HepG2 (cell line): ENCODE results near the gene EIF4G1. TPM values are rescaled to one million over a fixed set of nuclear protein-coding genes. Genes with fewer than 3 reads are reported as not detected.

Experiments used
- FOXA3 ChIP-seq: IDR thresholded peaks from 2 replicates; pipeline ENCODE4 v1.6.1; 2016; ENCODE audit warnings: missing genetic modification reagents, missing compliant biosample characterization
- SNAPC2 ChIP-seq: sonication (generic); formaldehyde crosslinking; IDR thresholded peaks from 2 replicates; pipeline ENCODE4 v1.8.1; 2022; ENCODE audit warnings: mild to moderate bottlenecking, missing genetic modification reagents
- TBX3 ChIP-seq: fragments of 450-650 bp; IDR thresholded peaks from 2 replicates; pipeline ENCODE4 v1.6.1; 2017; ENCODE audit warnings: antibody characterized with exemption, mild to moderate bottlenecking, inconsistent platforms, borderline replicate concordance
- ZBTB42 ChIP-seq: sonication (generic); formaldehyde crosslinking; IDR thresholded peaks from 2 replicates; pipeline ENCODE4 v1.5.0; 2020; ENCODE audit warnings: mild to moderate bottlenecking, missing genetic modification reagents
- ZNF143 ChIP-seq: sonication (generic); formaldehyde crosslinking; IDR thresholded peaks from 2 replicates; pipeline ENCODE4 v1.4.0; 2020; ENCODE audit warnings: missing genetic modification reagents
- ZNF230 ChIP-seq: sonication (generic); formaldehyde crosslinking; IDR thresholded peaks from 2 replicates; pipeline ENCODE4 v1.4.0; 2020; ENCODE audit warnings: mild to moderate bottlenecking, missing genetic modification reagents
- ZNF382 ChIP-seq: sonication (generic); formaldehyde crosslinking; IDR thresholded peaks from 2 replicates; pipeline ENCODE4 v1.5.0; 2020; ENCODE audit warnings: missing genetic modification reagents, mild to moderate bottlenecking, borderline replicate concordance
- ZNF446 ChIP-seq: sonication (generic); formaldehyde crosslinking; IDR thresholded peaks from 2 replicates; pipeline ENCODE4 v1.5.0; 2020; ENCODE audit warnings: mild to moderate bottlenecking, missing genetic modification reagents
- ZNF510 ChIP-seq: sonication (generic); formaldehyde crosslinking; IDR thresholded peaks from 2 replicates; pipeline ENCODE4 v1.4.0; 2020; ENCODE audit warnings: low read depth, mild to moderate bottlenecking, missing genetic modification reagents
- ZNF781 ChIP-seq: sonication (generic); formaldehyde crosslinking; IDR thresholded peaks from 2 replicates; pipeline ENCODE4 v1.5.1; 2020; ENCODE audit warnings: borderline replicate concordance, mild to moderate bottlenecking, missing genetic modification reagents; ENCODE audit errors: not compliant biosample characterization
- ZSCAN22 ChIP-seq: sonication (generic); formaldehyde crosslinking; IDR thresholded peaks from 2 replicates; pipeline ENCODE4 v1.4.0; 2020; ENCODE audit warnings: mild to moderate bottlenecking, missing genetic modification reagents
- polyA plus RNA-seq, 8 experiments: library from polyadenylated mRNA; depleted of rRNA in 3 of 8; stranded (reverse) in 7 of 8; unstranded in 1 of 8; fragments of >200 nt; fragmentation: Illumina TruSeq in 4 of 8; extraction: Trizol in 4 of 8; gene quantifications; 2 replicates each; pipeline versions ENCODE4 v1.2.1 to v1.2.3, GENCODE V29; 2011 to 2016; ENCODE audit warnings: low read depth in 4 of 8, missing spikeins in 1 of 8, mixed read lengths in 1 of 8; ENCODE audit not compliant: insufficient read depth in 1 of 8
- total RNA-seq, 5 experiments: library from RNA; depleted of rRNA; stranded (reverse); fragments of >200 nt; fragmentation: Illumina TruSeq; extraction: Trizol; gene quantifications; 2 replicates each; pipeline ENCODE4 v1.2.3, GENCODE V29; 2016; ENCODE audit warnings: low read depth in 1 of 5
- TF ChIP-seq, protein P1 (sequence below): sonication (generic); formaldehyde crosslinking; IDR thresholded peaks from 2 replicates; pipeline ENCODE4 v1.5.0; 2020; ENCODE audit warnings: missing genetic modification reagents
- TF ChIP-seq, protein P2 (sequence below): sonication (generic); formaldehyde crosslinking; IDR thresholded peaks from 2 replicates; pipeline ENCODE4 v1.8.1; 2023; ENCODE audit warnings: mild to moderate bottlenecking, missing genetic modification reagents, borderline replicate concordance
- TF ChIP-seq, protein P3 (sequence below): sonication (generic); formaldehyde crosslinking; IDR thresholded peaks from 2 replicates; pipeline ENCODE4 v1.4.0; 2020; ENCODE audit warnings: mild to moderate bottlenecking, missing genetic modification reagents
- TF ChIP-seq, protein P4 (sequence below): sonication (generic); formaldehyde crosslinking; IDR thresholded peaks from 2 replicates; pipeline ENCODE4 v1.4.0; 2020; ENCODE audit warnings: low read depth, mild to moderate bottlenecking, missing genetic modification reagents
- TF ChIP-seq, protein P5 (sequence below): sonication (generic); formaldehyde crosslinking; conservative IDR thresholded peaks from 2 replicates; pipeline ENCODE4 v1.4.0; 2020; ENCODE audit warnings: mild to moderate bottlenecking, missing genetic modification reagents, moderate library complexity
- TF ChIP-seq, protein P6 (sequence below): sonication (generic); formaldehyde crosslinking; IDR thresholded peaks from 2 replicates; pipeline ENCODE4 v1.4.0; 2020; ENCODE audit warnings: mild to moderate bottlenecking, missing genetic modification reagents
- TF ChIP-seq, protein P7 (sequence below): sonication (generic); formaldehyde crosslinking; IDR thresholded peaks from 2 replicates; pipeline ENCODE4 v1.9.0; 2022; ENCODE audit warnings: missing genetic modification reagents, mild to moderate bottlenecking, borderline replicate concordance

EIF4G1 gene
- total and polyA plus RNA-seq, 2 of the 13 experiments (the other 11 are each of a cell fraction or from before 2014, with no cell fraction given), result 208 to 213 TPM

DNA sequence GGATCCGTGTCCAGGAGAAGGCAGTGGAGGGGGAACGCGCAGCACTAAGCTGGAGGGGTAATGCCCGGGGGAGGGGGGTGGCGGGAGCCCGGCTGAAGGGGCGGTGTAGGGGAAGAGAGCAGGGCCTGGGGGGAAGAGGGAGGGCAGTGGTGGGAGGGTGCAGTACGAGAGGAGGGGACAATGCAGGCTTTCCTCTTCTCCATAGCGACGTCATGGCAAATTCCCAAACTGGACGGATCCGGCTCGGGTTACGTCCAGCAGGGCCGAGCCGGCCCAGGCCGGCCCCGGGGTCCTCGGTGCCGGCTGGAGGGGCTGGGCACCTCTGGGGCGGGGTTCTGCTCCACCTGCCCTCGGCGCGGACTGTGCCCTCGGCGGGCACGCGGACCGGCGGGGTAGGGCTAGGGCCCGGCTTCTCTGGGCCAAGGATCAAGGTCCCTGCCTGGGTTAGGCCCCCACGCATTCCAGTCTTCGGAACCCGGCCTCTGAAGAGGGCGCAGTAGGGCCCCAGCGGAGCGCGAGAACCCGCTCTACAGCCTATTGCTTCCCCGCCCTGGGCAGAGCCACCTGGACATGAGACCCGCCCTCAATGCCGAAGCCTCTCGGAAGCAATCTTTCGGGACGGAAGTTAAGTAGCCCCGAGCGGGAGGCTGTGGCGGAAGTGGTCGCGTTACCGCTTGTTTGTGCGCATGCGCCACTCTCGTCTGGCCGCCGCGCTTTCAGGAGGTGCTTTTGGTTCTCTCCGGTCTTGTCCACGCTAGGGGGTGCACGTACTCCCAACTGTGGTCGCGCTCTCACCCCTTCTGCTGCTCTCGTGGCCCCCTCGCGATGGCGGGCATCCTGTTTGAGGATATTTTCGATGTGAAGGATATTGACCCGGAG is 48.5 kb downstream of the EIF4G1 start (continued):
- TF ChIP-seq ZNF230 (CRISPR knock-in tag) (peak; percentile 87; the same call in 1 of the 2 replicates), TBX3 (no peak), ZSCAN22 (CRISPR knock-in tag) (peak; percentile 51; the same call in 1 of the 2 replicates), ZNF781 (CRISPR knock-in tag) (peak; percentile 33), ZBTB42 (CRISPR knock-in tag) (no peak), SNAPC2 (0 out of 2 replicates have a peak, but pooled peaks have one; percentile 72), ZNF446 (CRISPR knock-in tag) (peak; percentile 74; the same call in 1 of the 2 replicates), ZNF382 (no peak), ZNF510 (CRISPR knock-in tag) (peak; percentile 90), FOXA3 (CRISPR knock-in tag) (peak; percentile 38; the same call in 1 of the 2 replicates), ZNF143 (CRISPR knock-in tag) (peak; percentile 57; the same call in 1 of the 2 replicates)
- TF ChIP-seq, protein P1, sequence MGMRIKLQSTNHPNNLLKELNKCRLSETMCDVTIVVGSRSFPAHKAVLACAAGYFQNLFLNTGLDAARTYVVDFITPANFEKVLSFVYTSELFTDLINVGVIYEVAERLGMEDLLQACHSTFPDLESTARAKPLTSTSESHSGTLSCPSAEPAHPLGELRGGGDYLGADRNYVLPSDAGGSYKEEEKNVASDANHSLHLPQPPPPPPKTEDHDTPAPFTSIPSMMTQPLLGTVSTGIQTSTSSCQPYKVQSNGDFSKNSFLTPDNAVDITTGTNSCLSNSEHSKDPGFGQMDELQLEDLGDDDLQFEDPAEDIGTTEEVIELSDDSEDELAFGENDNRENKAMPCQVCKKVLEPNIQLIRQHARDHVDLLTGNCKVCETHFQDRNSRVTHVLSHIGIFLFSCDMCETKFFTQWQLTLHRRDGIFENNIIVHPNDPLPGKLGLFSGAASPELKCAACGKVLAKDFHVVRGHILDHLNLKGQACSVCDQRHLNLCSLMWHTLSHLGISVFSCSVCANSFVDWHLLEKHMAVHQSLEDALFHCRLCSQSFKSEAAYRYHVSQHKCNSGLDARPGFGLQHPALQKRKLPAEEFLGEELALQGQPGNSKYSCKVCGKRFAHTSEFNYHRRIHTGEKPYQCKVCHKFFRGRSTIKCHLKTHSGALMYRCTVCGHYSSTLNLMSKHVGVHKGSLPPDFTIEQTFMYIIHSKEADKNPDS, result no peak
- TF ChIP-seq, protein P2, sequence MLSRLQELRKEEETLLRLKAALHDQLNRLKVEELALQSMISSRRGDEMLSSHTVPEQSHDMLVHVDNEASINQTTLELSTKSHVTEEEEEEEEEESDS (CRISPR knock-in tag), result no peak; the same call in 1 of the 2 replicates
- TF ChIP-seq, protein P3, sequence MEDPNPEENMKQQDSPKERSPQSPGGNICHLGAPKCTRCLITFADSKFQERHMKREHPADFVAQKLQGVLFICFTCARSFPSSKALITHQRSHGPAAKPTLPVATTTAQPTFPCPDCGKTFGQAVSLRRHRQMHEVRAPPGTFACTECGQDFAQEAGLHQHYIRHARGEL (CRISPR knock-in tag), result no peak; the same call in 1 of the 2 replicates
- TF ChIP-seq, protein P4, sequence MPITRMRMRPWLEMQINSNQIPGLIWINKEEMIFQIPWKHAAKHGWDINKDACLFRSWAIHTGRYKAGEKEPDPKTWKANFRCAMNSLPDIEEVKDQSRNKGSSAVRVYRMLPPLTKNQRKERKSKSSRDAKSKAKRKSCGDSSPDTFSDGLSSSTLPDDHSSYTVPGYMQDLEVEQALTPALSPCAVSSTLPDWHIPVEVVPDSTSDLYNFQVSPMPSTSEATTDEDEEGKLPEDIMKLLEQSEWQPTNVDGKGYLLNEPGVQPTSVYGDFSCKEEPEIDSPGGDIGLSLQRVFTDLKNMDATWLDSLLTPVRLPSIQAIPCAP (CRISPR knock-in tag), result no peak
- TF ChIP-seq, protein P5, sequence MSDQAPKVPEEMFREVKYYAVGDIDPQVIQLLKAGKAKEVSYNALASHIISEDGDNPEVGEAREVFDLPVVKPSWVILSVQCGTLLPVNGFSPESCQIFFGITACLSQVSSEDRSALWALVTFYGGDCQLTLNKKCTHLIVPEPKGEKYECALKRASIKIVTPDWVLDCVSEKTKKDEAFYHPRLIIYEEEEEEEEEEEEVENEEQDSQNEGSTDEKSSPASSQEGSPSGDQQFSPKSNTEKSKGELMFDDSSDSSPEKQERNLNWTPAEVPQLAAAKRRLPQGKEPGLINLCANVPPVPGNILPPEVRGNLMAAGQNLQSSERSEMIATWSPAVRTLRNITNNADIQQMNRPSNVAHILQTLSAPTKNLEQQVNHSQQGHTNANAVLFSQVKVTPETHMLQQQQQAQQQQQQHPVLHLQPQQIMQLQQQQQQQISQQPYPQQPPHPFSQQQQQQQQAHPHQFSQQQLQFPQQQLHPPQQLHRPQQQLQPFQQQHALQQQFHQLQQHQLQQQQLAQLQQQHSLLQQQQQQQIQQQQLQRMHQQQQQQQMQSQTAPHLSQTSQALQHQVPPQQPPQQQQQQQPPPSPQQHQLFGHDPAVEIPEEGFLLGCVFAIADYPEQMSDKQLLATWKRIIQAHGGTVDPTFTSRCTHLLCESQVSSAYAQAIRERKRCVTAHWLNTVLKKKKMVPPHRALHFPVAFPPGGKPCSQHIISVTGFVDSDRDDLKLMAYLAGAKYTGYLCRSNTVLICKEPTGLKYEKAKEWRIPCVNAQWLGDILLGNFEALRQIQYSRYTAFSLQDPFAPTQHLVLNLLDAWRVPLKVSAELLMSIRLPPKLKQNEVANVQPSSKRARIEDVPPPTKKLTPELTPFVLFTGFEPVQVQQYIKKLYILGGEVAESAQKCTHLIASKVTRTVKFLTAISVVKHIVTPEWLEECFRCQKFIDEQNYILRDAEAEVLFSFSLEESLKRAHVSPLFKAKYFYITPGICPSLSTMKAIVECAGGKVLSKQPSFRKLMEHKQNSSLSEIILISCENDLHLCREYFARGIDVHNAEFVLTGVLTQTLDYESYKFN (CRISPR knock-in tag), result peak; percentile 92
- TF ChIP-seq, protein P6, sequence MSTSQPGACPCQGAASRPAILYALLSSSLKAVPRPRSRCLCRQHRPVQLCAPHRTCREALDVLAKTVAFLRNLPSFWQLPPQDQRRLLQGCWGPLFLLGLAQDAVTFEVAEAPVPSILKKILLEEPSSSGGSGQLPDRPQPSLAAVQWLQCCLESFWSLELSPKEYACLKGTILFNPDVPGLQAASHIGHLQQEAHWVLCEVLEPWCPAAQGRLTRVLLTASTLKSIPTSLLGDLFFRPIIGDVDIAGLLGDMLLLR (CRISPR knock-in tag), result peak; percentile 80
- TF ChIP-seq, protein P7, sequence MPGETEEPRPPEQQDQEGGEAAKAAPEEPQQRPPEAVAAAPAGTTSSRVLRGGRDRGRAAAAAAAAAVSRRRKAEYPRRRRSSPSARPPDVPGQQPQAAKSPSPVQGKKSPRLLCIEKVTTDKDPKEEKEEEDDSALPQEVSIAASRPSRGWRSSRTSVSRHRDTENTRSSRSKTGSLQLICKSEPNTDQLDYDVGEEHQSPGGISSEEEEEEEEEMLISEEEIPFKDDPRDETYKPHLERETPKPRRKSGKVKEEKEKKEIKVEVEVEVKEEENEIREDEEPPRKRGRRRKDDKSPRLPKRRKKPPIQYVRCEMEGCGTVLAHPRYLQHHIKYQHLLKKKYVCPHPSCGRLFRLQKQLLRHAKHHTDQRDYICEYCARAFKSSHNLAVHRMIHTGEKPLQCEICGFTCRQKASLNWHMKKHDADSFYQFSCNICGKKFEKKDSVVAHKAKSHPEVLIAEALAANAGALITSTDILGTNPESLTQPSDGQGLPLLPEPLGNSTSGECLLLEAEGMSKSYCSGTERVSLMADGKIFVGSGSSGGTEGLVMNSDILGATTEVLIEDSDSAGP (CRISPR knock-in tag), result peak; percentile 92
